NT2/D1 (cell line): ENCODE results near the gene ZNF22.

Experiments used
- YY1 ChIP-seq: IDR thresholded peaks from 2 replicates; pipeline ENCODE4 v1.6.1; 2011; ENCODE audit not compliant: insufficient read length, insufficient read depth
- ZNF274 ChIP-seq: IDR thresholded peaks from 2 replicates; pipeline ENCODE4 v1.6.1; 2011; ENCODE audit warnings: mild to moderate bottlenecking, low read depth, low read length

GRCh38 chr10:45006276-45007030 is 5.7 kb downstream of the ZNF22 start:
- TF ChIP-seq ZNF274, result no peak
- no peak for TF ChIP-seq YY1
